GM18873 (cell line): ENCODE measurements around the gene GRAP.

Source experiments
- ATAC-seq: cut with Tn5 transposase; IDR thresholded peaks from one replicate; pipeline ENCODE4 v1.9.1; 2021; ENCODE audit warnings: mild to moderate bottlenecking, moderate library complexity, moderate number of reproducible peaks; ENCODE audit not compliant: unreplicated experiment, low FRiP score

Gene GRAP

DNA sequence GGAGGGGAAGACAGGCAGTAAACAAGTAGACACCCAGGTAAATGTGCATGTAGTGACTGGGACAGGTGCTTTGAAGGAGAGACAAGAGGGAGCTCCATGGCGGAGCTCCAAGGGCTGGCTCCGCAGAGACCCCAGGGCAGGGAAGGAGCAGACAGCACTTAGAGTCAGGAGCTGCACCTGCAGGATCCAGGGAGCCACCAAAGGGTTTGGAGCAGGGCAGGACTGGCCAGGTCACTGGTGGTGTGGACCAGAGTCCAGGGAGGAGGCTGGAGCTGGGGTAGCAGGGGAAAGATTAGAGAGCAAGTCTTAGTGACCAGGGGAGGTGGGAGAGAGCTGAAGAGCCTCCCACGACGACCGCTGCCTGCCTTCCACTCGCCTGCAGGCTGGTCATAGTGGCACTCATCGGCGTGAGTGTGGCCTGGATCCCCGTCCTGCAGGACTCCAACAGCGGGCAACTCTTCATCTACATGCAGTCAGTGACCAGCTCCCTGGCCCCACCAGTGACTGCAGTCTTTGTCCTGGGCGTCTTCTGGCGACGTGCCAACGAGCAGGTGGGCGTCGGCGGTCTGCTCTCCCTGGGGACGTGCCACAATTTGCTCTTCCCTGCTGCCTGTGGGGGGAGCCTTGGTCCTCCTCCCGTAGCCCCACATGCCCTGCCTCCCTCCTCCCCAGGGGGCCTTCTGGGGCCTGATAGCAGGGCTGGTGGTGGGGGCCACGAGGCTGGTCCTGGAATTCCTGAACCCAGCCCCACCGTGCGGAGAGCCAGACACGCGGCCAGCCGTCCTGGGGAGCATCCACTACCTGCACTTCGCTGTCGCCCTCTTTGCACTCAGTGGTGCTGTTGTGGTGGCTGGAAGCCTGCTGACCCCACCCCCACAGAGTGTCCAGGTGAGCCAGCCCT, 27.5 kb downstream of the GRAP start:
- ATAC-seq = no peak

DNA sequence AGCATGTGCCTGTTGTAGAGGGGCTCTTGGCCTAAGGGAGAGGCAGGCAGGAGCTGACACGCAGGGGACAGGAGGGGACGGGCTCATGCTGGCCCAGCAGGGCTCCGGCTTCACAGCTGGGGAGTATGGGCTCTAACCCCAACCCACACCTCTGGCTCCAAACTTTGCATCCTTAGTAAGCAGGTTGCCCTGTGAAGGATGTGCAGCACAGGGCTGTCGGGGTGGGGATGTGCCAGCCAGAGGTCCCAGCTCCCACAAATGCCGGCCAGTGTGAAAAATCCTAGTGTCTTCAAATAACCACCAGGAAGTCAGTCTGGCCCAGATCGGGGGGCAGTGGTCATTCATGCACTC, 28.2 kb downstream of the GRAP start:
- ATAC-seq = no peak

DNA sequence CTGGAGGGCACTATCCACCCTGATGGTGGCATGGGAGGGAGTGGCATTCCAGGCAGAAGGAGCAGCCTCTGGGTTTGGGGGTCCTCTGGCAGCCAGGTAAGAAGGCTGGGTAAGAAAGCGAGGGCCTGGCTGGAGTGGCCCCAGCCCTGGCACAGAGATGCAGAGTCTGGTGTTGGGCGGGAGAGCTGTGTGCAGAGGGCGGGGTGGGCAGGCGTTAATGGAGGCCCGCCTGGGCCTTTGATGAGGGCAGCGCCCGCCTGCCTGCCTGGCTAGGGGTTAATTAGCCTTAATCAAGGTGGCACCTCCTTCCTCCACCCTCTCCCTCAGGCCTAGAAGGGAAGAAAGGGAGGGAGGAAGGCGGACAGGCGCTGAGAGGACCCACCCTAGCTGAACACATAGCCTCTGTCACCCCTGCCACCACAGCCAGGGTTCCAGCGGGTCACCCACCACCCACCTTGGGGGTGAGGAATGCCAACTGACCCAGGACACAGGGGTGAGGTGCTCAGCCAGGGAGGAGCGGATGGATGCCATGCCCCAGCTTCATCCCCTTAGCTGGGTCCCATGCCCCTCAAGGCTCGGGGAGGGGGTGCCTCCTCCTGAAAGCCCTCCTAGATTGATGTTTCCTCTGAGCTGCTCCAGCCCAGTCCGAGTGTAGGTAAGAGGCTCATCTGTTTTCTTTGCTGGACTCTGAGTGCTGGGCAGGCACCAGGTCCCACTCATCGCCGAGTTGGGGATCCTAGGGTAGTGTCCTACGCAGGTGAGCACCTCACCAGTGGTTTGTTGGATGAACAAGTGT, 28.8 kb downstream of the GRAP start:
- ATAC-seq = no peak

DNA sequence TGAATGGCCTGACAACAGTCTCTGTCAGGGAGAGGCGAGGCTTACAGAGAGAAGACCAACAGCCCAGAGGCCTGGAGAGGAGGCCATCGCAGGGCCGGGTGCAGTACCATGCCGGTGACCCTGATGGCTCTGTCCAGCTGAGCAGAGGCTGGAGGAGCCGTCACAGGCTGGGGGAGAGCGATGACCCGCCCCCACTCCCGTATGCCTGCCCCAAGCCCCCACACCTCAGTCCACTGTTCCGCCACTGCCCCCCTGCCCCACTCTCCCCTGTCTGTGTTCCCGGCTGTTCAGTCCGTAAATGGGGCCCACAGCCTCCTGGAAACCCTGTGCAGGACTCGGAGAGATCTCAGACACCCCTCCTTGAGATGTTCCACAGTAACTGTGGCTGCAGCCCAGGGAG, 29.4 kb downstream of the GRAP start:
- no peak for ATAC-seq

DNA sequence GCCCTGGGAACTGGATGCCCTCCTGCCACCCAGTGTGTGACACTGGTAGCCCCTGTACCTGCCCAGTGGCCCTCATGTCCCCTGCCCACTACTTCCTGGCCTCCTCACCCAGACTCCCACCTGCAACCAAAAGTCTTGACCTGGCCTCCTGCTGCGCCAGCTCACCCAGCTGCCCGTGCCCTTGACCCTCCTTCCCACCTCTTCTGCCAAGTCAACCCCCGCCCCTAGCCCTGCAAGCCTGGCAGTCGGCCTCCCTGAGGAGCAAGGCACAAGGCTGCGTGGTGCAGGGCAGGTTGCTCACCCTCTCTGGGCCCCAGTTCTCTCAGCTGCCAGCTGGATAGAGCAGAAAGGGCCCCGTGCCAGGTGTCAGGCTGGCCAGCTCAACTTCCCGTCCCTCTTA, 29.9 kb downstream of the GRAP start:
- no peak for ATAC-seq

DNA sequence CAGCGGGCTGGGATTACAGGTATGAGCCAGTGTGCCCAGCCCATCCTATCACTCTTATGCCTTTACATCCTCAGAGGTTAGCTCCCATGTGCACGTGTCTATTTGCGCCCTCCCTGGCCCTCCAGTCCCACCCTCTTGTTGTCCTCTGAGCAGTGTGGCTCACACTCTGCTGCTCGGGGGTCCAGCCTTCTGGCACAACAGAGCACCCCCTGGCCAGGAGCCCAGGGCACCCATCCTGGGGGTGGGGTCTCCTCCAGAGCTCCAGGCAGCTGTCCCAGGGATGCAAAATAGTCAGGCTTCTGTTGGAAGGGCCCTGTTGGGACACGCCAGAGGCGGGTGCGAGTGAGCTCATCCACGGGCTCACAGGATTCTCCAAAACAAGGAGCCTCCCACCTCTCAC, 30.5 kb downstream of the GRAP start:
- no peak for ATAC-seq

DNA sequence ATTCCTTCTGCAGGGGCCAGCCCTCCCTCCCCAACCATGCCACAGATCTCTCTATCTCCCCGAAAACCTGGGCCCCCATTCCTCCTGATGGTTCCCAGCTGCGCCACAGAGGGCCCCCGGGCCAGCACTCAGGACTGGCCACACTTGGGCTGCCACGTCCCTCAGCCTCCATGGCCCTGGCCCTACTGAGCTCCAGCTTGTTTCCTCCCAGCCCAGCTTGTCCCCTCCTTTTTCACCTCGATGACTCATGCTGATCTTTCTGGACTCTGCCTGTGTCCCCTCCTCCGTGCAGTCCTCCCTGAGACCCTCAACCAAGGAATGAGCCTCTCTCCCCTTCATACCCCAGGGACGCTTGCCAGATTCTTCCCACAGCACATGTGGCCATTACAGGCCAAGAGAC, 31.3 kb downstream of the GRAP start:
- no peak for ATAC-seq

DNA sequence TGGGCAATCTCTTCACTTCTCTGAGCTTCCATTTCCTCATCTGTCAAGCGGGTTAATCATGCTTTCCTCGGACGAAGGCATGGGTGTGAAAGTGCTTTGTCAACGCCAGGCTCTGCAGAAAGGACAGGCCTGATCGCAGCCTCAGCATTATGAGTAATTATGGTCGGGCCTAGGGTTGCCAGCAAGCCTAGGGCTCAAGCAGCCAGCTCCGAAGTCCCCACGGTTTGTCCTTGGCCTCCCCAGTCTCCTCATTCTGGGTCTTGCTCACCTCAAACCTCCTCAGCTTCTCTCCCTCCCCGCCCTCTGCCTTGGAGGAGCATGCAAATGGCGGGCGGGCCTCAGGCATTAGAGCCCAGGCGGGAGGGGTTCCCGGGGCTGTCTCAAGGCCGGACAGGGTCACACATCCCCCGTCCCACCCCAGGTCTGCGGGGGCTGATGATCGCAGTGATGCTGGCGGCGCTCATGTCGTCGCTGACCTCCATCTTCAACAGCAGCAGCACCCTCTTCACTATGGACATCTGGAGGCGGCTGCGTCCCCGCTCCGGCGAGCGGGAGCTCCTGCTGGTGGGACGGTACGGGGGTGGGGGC, 32.0 kb downstream of the GRAP start:
- ATAC-seq = no peak

DNA sequence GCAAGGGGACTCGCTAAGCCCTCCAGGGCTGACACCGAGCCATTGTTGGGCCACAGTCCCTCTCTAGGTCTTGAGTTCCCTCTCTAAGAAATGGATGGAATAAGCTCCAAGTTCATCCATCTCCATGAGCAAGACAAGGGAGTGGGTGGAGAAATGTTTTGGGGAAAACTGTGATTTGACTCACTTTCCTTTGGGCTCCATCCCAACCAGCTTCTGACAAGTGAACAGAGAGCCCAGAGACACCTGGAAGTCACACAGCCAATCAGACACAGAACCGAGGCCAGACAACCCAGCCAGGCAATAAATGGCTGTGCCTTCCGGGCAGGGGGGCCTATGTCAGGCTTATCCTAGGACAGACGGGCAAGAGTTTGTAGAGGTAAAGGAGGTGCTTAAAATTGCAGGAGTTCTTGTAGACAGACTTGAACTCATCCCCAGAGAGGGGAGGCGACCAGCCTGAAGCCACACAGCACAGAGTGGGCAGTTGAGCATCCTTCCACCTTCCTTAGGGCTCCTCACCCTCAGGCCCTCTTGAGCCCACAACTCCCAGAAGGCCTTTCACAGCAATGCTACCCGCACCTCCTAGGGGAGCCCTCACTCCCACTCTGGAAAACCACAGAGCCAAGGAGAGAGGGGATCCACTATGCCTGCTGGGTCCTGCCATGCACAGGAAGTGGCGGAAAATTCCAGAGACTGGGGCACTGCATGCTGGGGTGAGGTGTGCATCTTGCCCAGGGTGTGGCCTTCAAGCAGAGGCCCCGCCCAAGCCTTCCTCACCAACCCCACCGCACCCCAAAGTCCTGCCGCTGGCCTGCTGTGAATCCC, 32.7 kb downstream of the GRAP start:
- no peak for ATAC-seq

DNA sequence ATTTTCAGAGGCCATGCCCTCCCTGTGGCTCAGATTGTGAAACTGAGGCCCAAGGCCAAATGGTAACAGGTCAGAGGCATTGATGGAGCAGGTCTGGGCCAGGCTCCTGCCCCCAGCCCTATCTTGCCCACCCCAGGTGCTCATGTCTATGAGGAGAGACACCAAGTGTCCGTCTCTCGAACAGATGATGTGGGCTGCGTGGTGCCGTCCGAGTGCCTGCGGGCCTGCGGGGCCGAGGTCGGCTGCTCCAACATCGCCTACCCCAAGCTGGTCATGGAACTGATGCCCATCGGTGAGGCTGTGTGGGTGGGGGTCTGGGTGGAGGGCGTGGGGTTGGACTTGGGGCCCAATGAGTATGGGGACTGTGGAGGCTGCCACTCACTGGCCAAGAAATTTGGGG, 33.5 kb downstream of the GRAP start:
- no peak for ATAC-seq

DNA sequence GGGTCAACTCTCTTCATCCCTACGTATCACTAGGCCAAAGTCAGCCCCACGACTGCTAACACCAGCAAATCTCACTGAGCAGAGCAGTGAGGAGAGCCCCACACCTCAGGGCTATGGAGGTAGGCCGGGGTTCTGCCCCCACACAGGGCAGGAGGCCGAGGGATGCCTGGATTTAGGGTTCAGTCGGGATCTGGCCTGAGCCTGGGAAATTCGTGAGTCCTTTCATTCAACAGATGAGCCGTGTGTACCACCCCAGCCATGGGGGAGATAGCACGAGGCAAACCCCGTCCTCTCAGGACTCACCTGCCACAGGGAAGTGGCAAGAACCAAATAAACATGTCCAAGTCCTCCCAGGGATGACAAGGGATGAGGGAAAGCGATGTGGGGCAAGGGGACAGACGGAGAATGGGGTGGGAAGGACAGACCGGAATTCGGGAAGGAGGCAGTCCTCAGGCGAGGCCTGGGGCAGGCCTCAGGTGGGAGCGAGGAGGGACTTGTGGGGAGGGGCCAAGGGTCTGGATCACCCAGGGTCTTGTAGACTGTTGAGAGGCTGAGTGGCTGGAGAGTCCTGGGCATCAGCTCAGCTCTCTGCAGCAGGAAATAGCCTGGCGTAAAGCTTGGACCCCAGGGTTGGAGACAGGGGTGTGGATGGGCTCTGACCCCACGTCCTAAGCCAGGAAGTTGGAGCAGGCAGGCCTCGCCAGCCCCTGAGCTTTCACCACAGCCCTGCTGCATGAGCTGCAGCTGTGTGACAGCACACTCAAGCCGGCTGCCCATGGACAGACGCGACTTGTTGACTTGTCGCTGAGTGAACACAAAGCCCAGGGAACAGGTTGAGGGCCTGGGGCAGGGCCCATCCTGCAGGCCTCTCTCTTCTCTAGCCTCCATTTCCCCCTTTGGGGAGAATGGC, 34.3 kb downstream of the GRAP start:
- no peak for ATAC-seq

DNA sequence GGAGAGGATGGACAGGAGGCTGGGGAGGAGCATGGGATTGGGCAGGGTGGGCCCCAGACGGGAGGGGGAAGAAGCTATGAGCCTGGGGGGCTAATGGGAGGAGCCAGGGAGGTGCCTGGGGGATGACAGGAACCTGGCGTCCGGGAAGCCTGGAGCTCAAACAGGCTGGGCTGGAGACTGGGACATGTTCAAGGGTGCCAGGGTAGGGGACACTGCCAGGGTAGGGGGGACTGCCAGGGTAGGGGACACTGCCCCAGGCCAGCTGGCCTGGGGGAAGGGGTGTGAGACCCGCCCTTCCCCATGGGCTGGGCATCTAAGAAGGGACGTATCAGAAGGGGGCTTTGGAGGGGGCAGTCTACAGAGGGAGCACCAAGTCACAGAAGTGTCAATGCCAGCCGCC, 35.2 kb downstream of the GRAP start:
- no peak for ATAC-seq

DNA sequence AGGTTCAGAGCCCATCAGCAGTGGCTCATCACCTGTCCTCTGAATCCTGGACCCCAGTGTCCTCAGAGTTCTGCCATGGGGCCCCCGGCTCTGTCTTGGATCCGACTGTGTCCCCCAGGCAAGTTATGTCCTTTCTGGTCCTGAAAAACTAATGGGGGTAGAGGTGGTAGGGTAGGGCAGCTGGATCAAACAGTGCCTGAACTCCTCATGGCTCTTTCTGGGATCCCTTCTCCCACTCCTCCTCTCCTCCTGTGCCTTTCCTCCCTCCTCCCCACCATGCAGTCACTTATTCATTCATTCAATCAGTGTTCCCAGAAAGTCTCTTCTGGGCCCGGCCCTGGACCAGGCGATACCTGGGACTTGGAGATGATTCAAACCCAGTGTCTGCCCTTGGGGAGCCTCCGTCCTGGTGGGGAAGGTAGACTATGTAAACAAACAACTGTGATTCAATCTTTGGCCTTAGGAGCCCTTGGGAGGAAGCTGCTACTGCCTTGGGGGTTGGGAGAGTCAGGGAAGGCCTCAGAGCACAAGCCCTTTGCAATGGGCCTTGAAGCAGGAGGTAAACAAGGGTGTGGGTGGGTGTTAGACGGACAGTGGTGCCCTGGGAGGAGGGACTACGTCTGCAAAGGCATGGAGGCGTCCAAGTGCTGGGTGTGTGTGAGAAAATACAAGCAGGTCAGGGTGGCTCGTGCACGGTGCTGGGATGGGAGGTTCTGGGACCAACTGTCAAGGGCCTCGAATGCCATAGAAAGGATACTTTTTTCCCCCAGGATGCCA, 35.8 kb downstream of the GRAP start:
- no peak for ATAC-seq

DNA sequence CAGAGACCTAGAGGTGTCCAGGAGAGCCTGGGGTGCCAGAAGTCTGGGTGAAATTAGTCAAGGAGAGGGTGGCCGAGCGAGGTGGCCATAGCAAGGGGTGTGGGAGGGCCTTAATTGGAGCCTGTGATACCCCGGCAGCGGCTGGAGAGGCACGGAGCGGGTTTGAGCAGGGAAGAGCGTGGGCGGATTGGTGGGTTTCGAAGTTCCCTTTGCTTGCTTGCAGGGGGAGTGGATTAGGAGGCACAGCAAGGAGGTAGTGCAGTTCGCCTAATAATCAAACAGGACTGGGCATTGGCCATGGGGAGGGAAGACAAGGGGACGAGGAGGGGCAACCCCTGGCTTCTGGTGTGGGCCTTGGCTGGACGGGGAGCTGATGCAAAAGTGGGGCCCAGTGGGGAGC, 36.8 kb downstream of the GRAP start:
- ATAC-seq = no peak

DNA sequence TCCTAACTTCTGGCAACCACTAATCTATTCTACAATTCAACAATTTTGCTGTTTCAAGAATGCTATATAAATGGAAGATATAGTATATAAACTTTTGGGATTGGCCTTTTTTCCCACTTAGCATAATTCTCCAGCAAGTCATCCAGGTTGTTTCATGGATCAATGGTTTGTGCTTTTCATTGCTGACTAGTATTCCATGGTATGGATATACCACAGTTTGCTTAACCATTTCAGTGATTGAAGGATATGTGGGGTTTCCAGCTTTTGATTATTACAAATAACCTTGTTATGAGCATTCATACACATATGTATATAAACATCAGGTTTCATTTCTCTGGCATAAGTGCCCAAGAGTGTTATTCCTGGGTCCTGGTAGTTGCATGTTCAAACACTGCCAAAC, 40.1 kb downstream of the GRAP start:
- no peak for ATAC-seq

DNA sequence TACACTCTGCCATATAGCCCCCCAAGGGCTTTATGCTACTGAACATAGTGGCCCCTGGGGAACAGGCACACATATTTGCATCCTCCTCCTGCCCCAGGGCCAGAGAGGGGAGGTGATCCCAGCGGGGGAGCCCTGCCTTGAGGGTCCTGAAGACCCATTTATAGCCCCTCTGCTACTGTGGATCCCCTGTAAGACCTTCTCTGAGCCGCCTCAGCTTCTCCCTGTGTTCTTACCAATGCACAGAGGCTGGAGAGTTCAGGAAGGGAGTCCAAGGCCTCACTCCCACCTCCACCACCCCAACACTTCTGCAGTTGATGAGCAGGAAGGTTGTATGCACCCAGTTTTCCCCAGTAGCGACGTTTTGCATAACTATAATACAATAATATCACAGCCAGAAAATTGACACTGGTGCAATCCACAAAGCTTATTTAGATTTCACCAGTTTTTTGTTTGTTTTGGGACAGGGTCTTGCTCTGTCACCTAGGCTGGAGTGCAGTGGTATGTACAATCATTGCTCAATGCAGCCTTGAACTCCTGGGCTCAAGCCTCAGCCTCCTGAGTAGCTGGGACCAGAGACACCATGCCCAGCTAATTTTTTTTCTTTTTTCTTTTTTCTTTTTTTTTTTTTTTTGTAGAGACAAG, 40.8 kb downstream of the GRAP start:
- no peak for ATAC-seq

DNA sequence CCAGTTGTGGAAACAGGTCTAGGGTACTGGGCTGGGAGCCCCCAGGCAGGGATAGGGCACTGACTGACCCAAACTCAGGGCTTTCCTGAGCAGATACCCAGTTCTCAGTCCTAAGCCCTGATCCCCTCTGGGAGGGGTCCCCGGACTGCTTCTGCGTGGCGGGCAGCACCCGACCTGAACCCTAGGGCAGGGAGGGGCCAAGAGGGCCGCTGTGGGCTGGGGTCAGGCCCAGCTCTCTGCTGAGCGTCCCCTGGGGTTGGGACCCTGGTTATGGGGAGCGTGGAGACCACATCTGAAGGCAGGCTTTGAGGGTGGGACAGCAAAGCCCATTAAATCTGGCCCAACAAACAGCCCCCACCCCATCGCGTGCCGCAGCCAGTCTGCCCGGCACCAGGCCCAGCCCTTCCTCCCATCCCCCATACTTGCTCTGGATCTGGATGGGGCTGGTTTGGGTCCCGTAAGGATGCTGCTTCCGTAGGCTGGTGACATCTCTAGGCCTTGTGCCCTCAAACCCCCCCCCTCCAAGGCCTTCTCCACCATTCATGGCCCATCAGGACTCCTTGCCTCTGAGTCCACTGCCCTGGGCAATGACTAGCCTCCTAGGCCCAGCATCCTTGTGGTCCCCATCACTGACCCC, 41.5 kb downstream of the GRAP start:
- no peak for ATAC-seq
